T47D (cell line): Measurements from ENCODE around the gene L2HGDH.

Experiments used
- DNase-seq, 2 experiments: peaks; one replicate each; pipeline versions ENCODE4 v3.0.0 to v3.0.0-alpha.2; 2011 to 2012; ENCODE audit warnings: low read depth in 1 of 2, low spot score in 1 of 2
- JUND ChIP-seq: IDR thresholded peaks from 2 replicates; pipeline ENCODE4 v1.6.1; 2012; ENCODE audit warnings: low read depth
- in situ Hi-C: cut with HindIII; loops from 2 replicates; pipeline ENCODE4 v1.10.0; 2016; ENCODE audit warnings: low sequenced_read_pairs, low pct_unique_long_range_greater_than_20kb

L2HGDH gene

GRCh38 chr14:50191499-50191898 lies 120.5 kb downstream of the L2HGDH start:
- no peak for TF ChIP-seq JUND
- in situ Hi-C loops: no loop called here
- DNase-seq: no peak
